Heart left ventricle (tissue), 13 donors: ENCODE data around the gene C13orf46.

ENCODE experiments used
- CTCF ChIP-seq, 12 donors: fragments of 200-600 bp; sonication (generic) in 4 of 12; IDR thresholded peaks; one replicate each; pipeline versions ENCODE4 v1.5.0 to v1.8.0; 2018 to 2022; ENCODE audit warnings: antibody characterized with exemption in 12 of 12, mild to moderate bottlenecking in 5 of 12
- POLR2A ChIP-seq, 2 donors: fragments of 450-650 bp; IDR thresholded peaks; one replicate each; pipeline ENCODE4 v1.6.1; 2017; ENCODE audit warnings: antibody characterized with exemption in 2 of 2, mild to moderate bottlenecking in 2 of 2, moderate library complexity in 2 of 2
- donor health status: ischemic (EF 13 %, LVEDD 7.1; RV severe dilation, severe dysfunction).
- donor health status: DM: no; HTN: yes; CAD: no.
- donor health status: DM: no; HTN: no; CAD: no.
- donor health status: ischemic (EF 25% LVEDD 6.9; RV normal size, moderate dysfunction).
- donor health status: ischemic (EF 25% LVEDD 5.7; RV mildly dilated, moderate dysfunction).
- donor health status: ischemic (EF 35%, LVEDD 5.7; RV mildly dilated, moderate dysfunction).
- donor health status: nonischemic (EF 11% LVEDD 7.7; RV severe dilation, severe dysfunction).
- donor health status: DM: yes; HTN: yes; CAD: no.
- donor health status: PGD.
- donor health status: ischemic (EF 29% LVEDD 5.4; RV normal size, mild dysfunction).
- donor health status: nonischemic (EF 23%, LVEDD 6.1; RV moderate dilation, normal function).

- TF ChIP-seq CTCF (IDR thresholded peaks at IDR 0.05): no peak
- no peak for TF ChIP-seq POLR2A (IDR thresholded peaks at IDR 0.05)
Measured at GRCh38 chr13:113923376-113924063, 50.4 kb downstream of the C13orf46 start.
